Neural crest cell (in vitro differentiated cells): Measurements from ENCODE around the gene SUCNR1. TPM values are rescaled to one million over a fixed set of nuclear protein-coding genes. Genes with fewer than 3 reads are reported as not detected.

Source experiments
- DNase-seq: peaks from one replicate; pipeline ENCODE4 v3.0.0; 2021; ENCODE audit warnings: low read depth, mixed read lengths, low spot score
- H3K27ac Mint-ChIP-seq: one replicate; pipeline ENCODE4 v1.8.0; 2021; ENCODE audit warnings: mild to moderate bottlenecking, mixed read lengths; ENCODE audit not compliant: unreplicated experiment
- H3K27me3 Mint-ChIP-seq: 2 replicates; pipeline ENCODE4 v1.8.0; 2021; ENCODE audit warnings: low read depth, mild to moderate bottlenecking, mixed read lengths
- H3K36me3 Mint-ChIP-seq: 2 replicates; pipeline ENCODE4 v1.8.0; 2021; ENCODE audit warnings: low read depth, mild to moderate bottlenecking, mixed read lengths
- H3K4me1 Mint-ChIP-seq: 2 replicates; pipeline ENCODE4 v1.8.0; 2021; ENCODE audit warnings: mixed read lengths
- H3K4me3 Mint-ChIP-seq: one replicate; pipeline ENCODE4 v1.8.0; 2021; ENCODE audit warnings: mild to moderate bottlenecking, mixed read lengths
- H3K9me3 Mint-ChIP-seq: 2 replicates; pipeline ENCODE4 v1.8.0; 2021; ENCODE audit warnings: mixed read lengths
- CTCF ChIP-seq: fragments of 200-600 bp; sonication (generic); conservative IDR thresholded peaks from 2 replicates; pipeline ENCODE4 v1.5.0; 2021; ENCODE audit warnings: antibody characterized with exemption, mild to moderate bottlenecking
- total RNA-seq: library from RNA; stranded (reverse); gene quantifications from 2 replicates; pipeline ENCODE4 v1.2.1, GENCODE V29; 2021

Gene SUCNR1
- total RNA-seq, 1 donor from 2014 or later = not detected

GRCh38 chr3:151906751-151907150 is 33.3 kb downstream of the SUCNR1 start:
- TF ChIP-seq CTCF = no peak
- H3K36me3 Mint-ChIP-seq = no peaks in the 10 kb centered on the region
- no peaks in the 10 kb centered on the region for H3K9me3 Mint-ChIP-seq
- H3K4me3 Mint-ChIP-seq = no peak overlapping the region
- peaks cover 17% of the 10 kb centered on the region for H3K4me1 Mint-ChIP-seq
- no peaks in the 10 kb centered on the region for H3K27me3 Mint-ChIP-seq
- no peak overlapping the region for H3K27ac Mint-ChIP-seq
- DNase-seq = no peak

GRCh38 chr3:151908399-151908798 is 35.0 kb downstream of the SUCNR1 start:
- no peak overlapping the region for H3K4me3 Mint-ChIP-seq
- no peak for DNase-seq
- no peaks in the 10 kb centered on the region for H3K27me3 Mint-ChIP-seq
- TF ChIP-seq CTCF = no peak
- H3K4me1 Mint-ChIP-seq = peaks cover 5% of the 10 kb centered on the region
- no peaks in the 10 kb centered on the region for H3K9me3 Mint-ChIP-seq
- no peak overlapping the region for H3K27ac Mint-ChIP-seq
- H3K36me3 Mint-ChIP-seq = no peaks in the 10 kb centered on the region

GRCh38 chr3:151909681-151910405 is 36.4 kb downstream of the SUCNR1 start:
- no peaks in the 10 kb centered on the region for H3K9me3 Mint-ChIP-seq
- no peak overlapping the region for H3K4me3 Mint-ChIP-seq
- H3K4me1 Mint-ChIP-seq = no peaks in the 10 kb centered on the region
- H3K27ac Mint-ChIP-seq = no peak overlapping the region
- no peaks in the 10 kb centered on the region for H3K36me3 Mint-ChIP-seq
- TF ChIP-seq CTCF = no peak
- DNase-seq = no peak
- H3K27me3 Mint-ChIP-seq = no peaks in the 10 kb centered on the region

GRCh38 chr3:151911462-151911861 is 38.0 kb downstream of the SUCNR1 start:
- no peaks in the 10 kb centered on the region for H3K36me3 Mint-ChIP-seq
- no peaks in the 10 kb centered on the region for H3K9me3 Mint-ChIP-seq
- TF ChIP-seq CTCF = no peak
- H3K4me3 Mint-ChIP-seq = no peak overlapping the region
- H3K4me1 Mint-ChIP-seq = no peaks in the 10 kb centered on the region
- DNase-seq = no peak
- no peak overlapping the region for H3K27ac Mint-ChIP-seq
- no peaks in the 10 kb centered on the region for H3K27me3 Mint-ChIP-seq

GRCh38 chr3:151912028-151912427 is 38.6 kb downstream of the SUCNR1 start:
- H3K27ac Mint-ChIP-seq = no peak overlapping the region
- no peaks in the 10 kb centered on the region for H3K27me3 Mint-ChIP-seq
- H3K36me3 Mint-ChIP-seq = no peaks in the 10 kb centered on the region
- H3K9me3 Mint-ChIP-seq = no peaks in the 10 kb centered on the region
- TF ChIP-seq CTCF = no peak
- H3K4me3 Mint-ChIP-seq = no peak overlapping the region
- DNase-seq = no peak
- no peaks in the 10 kb centered on the region for H3K4me1 Mint-ChIP-seq
